ENCODE data around the gene NBAS. TPM values are rescaled to one million over a fixed set of nuclear protein-coding genes. Genes with fewer than 3 reads are reported as not detected.

The NBAS gene
- total RNA-seq, 4 donors from 2014 or later: 27.3 to 43.6 (median 28.4) TPM

- intact Hi-C loops (cut with DNase I; ENCODE audit: low total_unique reads): no loop called here
These were observed 354.7 kb downstream of the NBAS start for GRCh38 chr2:15206419-15206818.

GRCh38 chr2:15205562-15205961 lies 355.6 kb downstream of the NBAS start:
- Histone ChIP-seq H3K9me3 (no peaks in the 10 kb centered on the region), H3K27ac (no peak overlapping the region), H3K36me3 (no peaks in the 10 kb centered on the region), H3K27me3 (no peaks in the 10 kb centered on the region), H3K4me1 (no peaks in the 10 kb centered on the region), H3K4me3 (no peak overlapping the region)
- in situ Hi-C loops (cut with MboI; ENCODE audit: low sequenced_read_pairs in 4 of 4): no loop called here
- ATAC-seq: no peak
- TF ChIP-seq CTCF (IDR thresholded peaks at IDR 0.05 in 4 of 5, conservative IDR thresholded peaks at IDR 0.05 in 1 of 5) (no peak), POLR2A (IDR thresholded peaks at IDR 0.05) (no peak)
- intact Hi-C loops (cut with DNase I; ENCODE audit: low total_unique reads): no loop called here
- no peak for DNase-seq

More at GRCh38 chr2:15206419-15206818, 354.7 kb downstream of the NBAS start:
- TF ChIP-seq CTCF (IDR thresholded peaks at IDR 0.05 in 4 of 5, conservative IDR thresholded peaks at IDR 0.05 in 1 of 5): no peak
- TF ChIP-seq POLR2A (IDR thresholded peaks at IDR 0.05): no peak
- Histone ChIP-seq H3K4me3 (no peak overlapping the region), H3K9me3 (no peaks in the 10 kb centered on the region), H3K27me3 (no peaks in the 10 kb centered on the region), H3K4me1 (no peaks in the 10 kb centered on the region), H3K36me3 (no peaks in the 10 kb centered on the region), H3K27ac (no peak overlapping the region)
- DNase-seq (no peak), ATAC-seq (no peak)
- in situ Hi-C loops (cut with MboI; ENCODE audit: low sequenced_read_pairs in 4 of 4): no loop called here

- in situ Hi-C loops (cut with MboI; ENCODE audit: low sequenced_read_pairs in 4 of 4) (no loop called here), intact Hi-C loops (cut with DNase I; ENCODE audit: low total_unique reads) (no loop called here)
- no peak for DNase-seq
These were observed 360.1 kb downstream of the NBAS start for GRCh38 chr2:15201009-15201408.

GRCh38 chr2:15200581-15200980 lies 360.6 kb downstream of the NBAS start:
- Histone ChIP-seq H3K4me1 (no peaks in the 10 kb centered on the region), H3K9me3 (no peaks in the 10 kb centered on the region), H3K36me3 (no peaks in the 10 kb centered on the region), H3K27ac (no peak overlapping the region), H3K4me3 (no peak overlapping the region), H3K27me3 (no peaks in the 10 kb centered on the region)
- TF ChIP-seq CTCF (IDR thresholded peaks at IDR 0.05 in 4 of 5, conservative IDR thresholded peaks at IDR 0.05 in 1 of 5) (no peak), POLR2A (IDR thresholded peaks at IDR 0.05) (no peak)
- ATAC-seq (no peak), DNase-seq (no peak)
- intact Hi-C loops (cut with DNase I; ENCODE audit: low total_unique reads): no loop called here
- in situ Hi-C loops (cut with MboI; ENCODE audit: low sequenced_read_pairs in 4 of 4): no loop called here

More at GRCh38 chr2:15201009-15201408, 360.1 kb downstream of the NBAS start:
- Histone ChIP-seq H3K9me3 (no peaks in the 10 kb centered on the region), H3K4me1 (no peaks in the 10 kb centered on the region), H3K27me3 (no peaks in the 10 kb centered on the region), H3K27ac (no peak overlapping the region), H3K36me3 (no peaks in the 10 kb centered on the region), H3K4me3 (no peak overlapping the region)
- ATAC-seq: no peak
- TF ChIP-seq CTCF (IDR thresholded peaks at IDR 0.05 in 4 of 5, conservative IDR thresholded peaks at IDR 0.05 in 1 of 5): no peak
- TF ChIP-seq POLR2A (IDR thresholded peaks at IDR 0.05): no peak

- Histone ChIP-seq H3K27me3 (no peaks in the 10 kb centered on the region), H3K9me3 (no peaks in the 10 kb centered on the region), H3K4me1 (no peaks in the 10 kb centered on the region), H3K36me3 (no peaks in the 10 kb centered on the region), H3K4me3 (no peak overlapping the region), H3K27ac (no peak overlapping the region)
- in situ Hi-C loops (cut with MboI; ENCODE audit: low sequenced_read_pairs in 4 of 4) (no loop called here), intact Hi-C loops (cut with DNase I; ENCODE audit: low total_unique reads) (no loop called here)
- DNase-seq (no peak), ATAC-seq (no peak)
- TF ChIP-seq CTCF (IDR thresholded peaks at IDR 0.05 in 4 of 5, conservative IDR thresholded peaks at IDR 0.05 in 1 of 5) (no peak), POLR2A (IDR thresholded peaks at IDR 0.05) (no peak)
These were observed 363.1 kb downstream of the NBAS start for GRCh38 chr2:15198051-15198450.
